C4-2B (cell line): ENCODE results near the gene SCAPER.

Source experiments
- H3K27ac ChIP-seq: fragments of 450-650 bp; 2 replicates; pipeline ENCODE4 v1.5.1; 2017
- CTCF ChIP-seq: fragments of 450-650 bp; conservative IDR thresholded peaks from 2 replicates; pipeline ENCODE4 v1.5.1; 2017; ENCODE audit warnings: mild to moderate bottlenecking
- ZFX ChIP-seq: fragments of 450-650 bp; IDR thresholded peaks from 2 replicates; pipeline ENCODE4 v1.6.1; 2017

The SCAPER gene

GRCh38 chr15:76791511-76791910, 113.6 kb downstream of the SCAPER start:
- no peak for TF ChIP-seq ZFX
- no peak for TF ChIP-seq CTCF

GRCh38 chr15:76787273-76787672, 117.9 kb downstream of the SCAPER start:
- no peak overlapping the region for H3K27ac ChIP-seq
- TF ChIP-seq ZFX (no peak), CTCF (no peak)

More at GRCh38 chr15:76791511-76791910, 113.6 kb downstream of the SCAPER start:
- H3K27ac ChIP-seq: no peak overlapping the region

- no peak for TF ChIP-seq ZFX
- TF ChIP-seq CTCF: no peak
- H3K27ac ChIP-seq: no peak overlapping the region
Observed at GRCh38 chr15:76776969-76777368, 128.2 kb downstream of the SCAPER start.

- TF ChIP-seq ZFX (no peak), CTCF (no peak)
- no peak overlapping the region for H3K27ac ChIP-seq
Observed at GRCh38 chr15:76776480-76776879, 128.7 kb downstream of the SCAPER start.

- H3K27ac ChIP-seq: no peak overlapping the region
- TF ChIP-seq ZFX: no peak
- TF ChIP-seq CTCF: no peak
Observed at GRCh38 chr15:76773234-76773633, 131.9 kb downstream of the SCAPER start.

- H3K27ac ChIP-seq: no peak overlapping the region
- TF ChIP-seq ZFX: no peak
Observed at GRCh38 chr15:76772776-76773175, 132.4 kb downstream of the SCAPER start.

GRCh38 chr15:76764004-76764403, 141.1 kb downstream of the SCAPER start:
- TF ChIP-seq CTCF: no peak
- H3K27ac ChIP-seq: no peak overlapping the region

- TF ChIP-seq CTCF (no peak), ZFX (no peak)
- no peak overlapping the region for H3K27ac ChIP-seq
Observed at GRCh38 chr15:76763554-76763953, 141.6 kb downstream of the SCAPER start.
